NCI-H524 treated with DMSO at 0.1 percent for 48 hours (cell line): ENCODE results near the gene LCOR.
"Not testable (repeated sequence)": the region's sequence is repeated elsewhere in the genome, so short reads cannot be mapped to it uniquely, and the experiment has no call there.

ENCODE experiments used
- DNase-seq: peaks from one replicate; lab custom pipeline; 2025; lab: John Stamatoyannopoulos, UW

LCOR gene

DNA sequence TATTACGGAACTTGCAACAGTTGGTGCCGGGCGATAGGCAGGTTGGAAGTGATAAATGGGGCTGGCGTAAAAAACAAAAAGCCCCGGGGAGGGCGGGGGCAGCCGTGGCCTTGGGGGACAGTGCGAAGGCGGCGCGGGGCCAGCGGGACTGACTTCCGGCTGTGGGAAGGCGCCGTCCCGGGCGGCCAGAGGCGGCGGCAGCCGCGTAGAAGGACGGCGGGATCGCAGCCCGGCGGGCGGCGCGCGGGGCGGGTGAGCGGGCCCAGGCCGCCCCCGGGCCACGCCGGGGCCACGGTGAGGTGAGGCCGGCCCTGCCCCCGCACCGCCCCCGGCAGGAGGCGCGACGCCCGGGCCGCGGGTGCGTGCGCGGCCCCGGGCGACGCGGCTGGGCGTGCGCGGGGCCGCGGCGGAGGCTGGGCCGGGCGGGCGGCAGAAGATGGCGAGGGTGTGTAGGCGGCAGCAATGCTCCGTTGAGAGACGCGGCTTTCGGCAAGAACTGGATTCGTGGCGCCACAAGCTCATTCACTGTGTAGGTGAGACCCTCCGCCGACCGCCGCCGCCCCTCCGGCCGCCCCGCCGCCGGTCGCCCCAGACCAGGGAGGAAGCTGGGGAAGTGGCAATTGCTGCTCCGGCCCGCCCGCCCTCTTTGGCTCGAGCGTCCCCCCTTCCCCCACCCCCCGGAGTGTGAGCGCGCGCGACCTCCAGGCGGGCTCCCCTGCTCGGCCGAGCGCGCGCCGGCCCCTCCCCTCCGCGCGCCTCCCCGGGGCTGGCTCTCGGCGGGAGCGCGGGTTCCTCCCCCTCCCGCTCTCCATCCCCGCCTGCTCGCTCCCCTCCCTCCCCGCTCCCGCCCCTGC is at the start of gene LCOR:
Gene LCOR (plus strand): TSS at position 432 of the 854 bp plus-strand sequence. CDS start 116,760 bp downstream, outside the sequence.
- no peak for DNase-seq

DNA sequence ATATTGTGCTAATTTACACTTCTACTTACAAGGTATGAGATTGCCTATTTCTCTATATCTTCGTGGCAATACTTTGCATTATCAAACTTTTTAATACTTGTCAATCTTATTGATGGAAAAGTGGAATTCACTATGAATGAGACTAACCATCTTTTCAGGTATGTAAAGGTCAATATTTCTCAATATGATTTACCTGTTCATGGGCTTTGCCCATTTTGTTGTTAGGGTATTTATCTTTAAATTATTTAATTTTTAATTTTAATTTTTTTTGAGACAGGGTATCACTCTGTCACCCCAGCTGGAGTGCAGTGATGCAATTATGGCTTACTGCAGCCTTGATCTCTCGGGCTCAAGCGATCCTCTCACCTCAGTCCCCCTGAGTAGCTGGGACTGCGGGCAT is 47.8 kb upstream of the LCOR start:
- DNase-seq = no peak

DNA sequence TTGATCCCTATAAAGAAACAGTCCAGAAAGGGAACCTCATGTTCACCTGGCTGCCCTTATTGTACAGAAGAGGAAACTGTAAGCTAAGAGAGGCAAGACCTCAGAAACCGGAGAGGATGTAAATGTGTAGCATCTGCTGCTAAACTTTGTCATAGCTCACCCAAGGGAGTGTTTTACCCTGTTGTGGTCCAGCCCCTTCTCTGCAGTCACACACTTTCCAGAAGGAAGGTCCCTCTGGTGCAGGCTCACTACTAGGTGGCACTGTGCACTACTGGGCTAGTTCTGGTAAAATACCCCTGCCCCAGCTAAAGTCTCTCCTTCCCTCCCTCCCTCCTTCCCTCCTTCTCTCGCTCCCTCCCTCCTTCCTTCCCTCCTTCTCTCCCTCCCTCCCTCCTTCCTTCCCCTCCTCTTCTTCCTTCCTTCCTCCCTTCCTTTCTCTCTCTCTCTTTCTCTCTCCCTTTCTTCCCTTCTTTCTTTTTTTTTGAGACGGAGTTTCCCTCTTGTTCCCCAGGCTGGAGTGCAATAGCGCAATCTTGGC is 42.5 kb upstream of the LCOR start:
- DNase-seq = no peak

DNA sequence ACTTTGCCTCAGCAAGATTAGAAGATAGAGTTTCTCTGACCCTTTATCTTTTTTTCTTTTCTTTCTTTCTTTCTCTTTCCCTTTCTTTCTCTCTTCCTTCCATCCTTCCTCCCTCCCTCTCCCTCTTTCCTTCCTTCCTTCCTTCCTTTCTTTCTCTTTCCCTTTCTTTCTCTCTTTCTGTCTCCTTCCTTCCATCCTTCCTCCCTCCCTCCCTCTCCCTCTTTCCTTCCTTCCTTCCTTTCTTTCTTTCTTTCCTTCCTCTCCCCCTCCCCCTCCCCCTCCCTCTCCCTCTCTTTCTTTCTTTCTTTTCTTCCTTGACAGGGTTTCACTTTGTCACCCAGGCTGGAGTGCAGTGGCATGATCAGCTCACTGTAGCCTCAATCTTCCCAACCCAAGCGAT is 40.2 kb upstream of the LCOR start:
- no peak for DNase-seq

DNA sequence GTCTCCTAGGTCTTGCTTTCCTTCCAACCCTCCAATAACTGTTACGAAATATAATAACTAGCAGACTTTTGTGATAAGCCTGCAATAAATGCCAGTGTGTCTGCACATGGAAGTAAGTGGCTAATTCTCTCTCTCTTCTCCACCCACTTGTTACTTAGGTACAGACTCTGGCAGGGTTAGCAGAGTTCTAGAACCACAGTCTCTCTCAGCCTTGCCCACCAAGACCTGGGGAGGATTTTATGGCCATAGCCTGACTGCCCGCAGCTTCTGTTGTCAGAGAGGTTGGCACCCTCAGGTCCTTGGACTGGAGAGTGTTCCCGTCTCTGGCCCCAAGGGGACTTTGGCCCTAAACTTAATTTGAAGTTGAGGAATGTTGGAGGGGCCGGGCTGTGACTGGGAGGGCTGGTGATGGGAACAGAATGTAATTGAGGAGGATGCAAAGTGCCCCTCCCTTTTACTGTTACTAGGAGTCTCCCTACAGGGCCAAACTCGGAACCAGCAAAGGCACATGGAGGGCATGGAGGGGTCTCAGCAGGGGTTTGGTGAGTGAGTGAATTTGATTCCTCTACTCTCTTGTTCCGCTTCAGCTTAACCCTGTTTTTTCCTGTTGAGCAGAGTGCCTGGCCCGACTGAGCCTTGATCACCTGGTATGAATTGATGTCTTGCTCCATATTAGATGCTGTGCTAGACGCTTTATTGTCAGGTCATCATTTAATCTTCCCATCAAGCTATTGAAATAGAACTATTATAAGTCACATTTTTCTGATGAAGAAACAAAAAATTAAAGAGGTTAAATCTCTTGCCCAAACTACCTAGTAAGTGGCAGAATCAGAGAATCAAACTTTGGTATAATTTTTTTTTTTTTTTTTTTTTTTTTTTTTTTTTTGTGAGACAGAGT is 37.0 kb upstream of the LCOR start:
- DNase-seq = no peak

DNA sequence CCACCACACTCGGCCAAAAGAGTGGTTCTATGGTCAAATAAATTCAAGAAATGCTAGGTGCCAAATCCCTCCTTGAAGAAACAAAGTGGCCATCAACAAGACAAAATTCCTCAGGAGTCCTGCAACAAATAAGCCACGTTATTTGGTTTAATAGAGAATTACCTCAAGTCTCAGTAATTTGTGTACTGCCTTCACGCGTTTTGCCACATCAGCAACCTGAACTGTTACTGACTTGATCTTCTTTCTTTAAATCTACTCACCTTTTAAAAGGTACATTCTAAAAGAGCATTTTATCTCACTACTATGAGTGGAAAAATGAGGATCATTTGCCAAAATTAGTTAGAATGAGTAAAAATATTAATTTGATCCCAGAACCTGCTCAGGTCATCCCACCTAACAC is 34.6 kb upstream of the LCOR start:
- no peak for DNase-seq

DNA sequence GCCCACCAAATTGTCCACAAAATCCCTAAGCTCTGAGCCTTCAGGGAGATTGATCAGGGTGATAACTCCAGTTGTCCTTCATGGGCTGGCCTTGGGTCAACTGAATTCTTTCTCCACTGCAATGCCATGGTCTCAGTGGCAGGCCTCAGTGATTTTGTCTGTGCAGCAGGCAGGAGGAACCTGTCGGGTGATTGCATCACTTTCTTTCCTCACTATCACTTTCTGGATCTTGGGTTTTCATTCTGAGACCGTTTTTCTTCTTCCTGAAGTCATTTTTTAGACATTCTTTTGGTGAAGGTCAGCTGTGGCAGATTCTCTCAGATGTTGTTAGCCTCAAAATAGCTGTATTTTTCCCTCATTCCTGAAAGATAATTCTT is 28.8 kb upstream of the LCOR start:
- no peak for DNase-seq

DNA sequence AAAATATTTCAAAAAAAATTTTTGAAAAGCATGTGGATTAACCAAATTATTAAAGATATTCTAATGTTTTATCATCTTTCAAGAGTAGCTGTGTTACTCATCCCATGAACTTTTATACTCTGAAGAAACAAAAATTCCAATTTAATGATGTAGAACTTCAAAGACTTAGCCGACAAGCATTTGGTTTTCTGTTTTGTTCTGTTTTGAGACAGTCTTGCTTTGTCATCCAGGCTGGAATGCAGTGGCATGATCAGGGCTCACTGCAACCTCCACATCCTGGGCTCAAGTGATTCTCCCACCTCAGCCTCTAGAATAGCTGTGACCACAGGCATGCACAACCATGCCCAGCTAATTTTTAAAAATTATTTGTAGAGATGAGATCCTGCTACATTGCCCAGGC is 17.8 kb upstream of the LCOR start:
- no peak for DNase-seq

DNA sequence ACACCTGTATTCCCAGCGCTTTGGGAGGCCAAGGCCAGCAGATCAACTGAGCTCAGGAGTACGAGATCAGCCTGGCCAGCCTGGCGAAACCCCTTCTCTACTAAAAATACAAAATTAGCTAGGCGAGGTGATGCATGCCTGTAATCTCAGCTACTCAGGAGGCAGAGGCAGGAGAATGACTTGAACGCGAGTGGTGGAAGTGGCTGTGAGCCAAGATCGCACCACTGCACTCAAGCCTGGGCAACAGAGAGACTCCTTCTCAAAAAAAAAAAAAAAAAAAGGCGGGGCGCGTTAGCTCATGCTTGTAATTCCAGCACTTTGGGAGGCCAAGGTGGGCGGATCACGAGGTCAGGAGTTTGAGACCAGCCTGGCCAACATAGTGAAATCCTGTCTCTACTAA is 13.1 kb upstream of the LCOR start:
- not testable (repeated sequence) for DNase-seq

DNA sequence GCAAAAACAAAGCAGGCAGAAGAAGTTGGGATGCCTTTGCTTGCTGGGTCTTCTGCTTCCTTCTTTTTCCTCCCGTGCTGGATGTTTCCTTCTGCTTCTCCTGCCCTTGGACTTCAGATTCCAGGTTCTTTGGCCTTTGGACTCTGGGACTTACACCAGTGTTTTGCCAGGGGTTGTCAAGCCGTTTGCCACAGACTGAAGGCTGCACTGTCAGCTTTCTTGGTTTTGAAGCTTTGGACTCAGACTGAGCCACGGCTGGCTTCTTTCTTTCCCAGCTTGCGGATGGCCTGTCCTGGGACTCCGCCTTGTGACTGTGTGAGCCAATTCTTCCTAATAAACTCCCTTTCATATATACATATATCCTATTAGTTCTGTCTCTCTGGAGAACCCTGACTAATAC is 11.3 kb upstream of the LCOR start:
- DNase-seq = no peak

DNA sequence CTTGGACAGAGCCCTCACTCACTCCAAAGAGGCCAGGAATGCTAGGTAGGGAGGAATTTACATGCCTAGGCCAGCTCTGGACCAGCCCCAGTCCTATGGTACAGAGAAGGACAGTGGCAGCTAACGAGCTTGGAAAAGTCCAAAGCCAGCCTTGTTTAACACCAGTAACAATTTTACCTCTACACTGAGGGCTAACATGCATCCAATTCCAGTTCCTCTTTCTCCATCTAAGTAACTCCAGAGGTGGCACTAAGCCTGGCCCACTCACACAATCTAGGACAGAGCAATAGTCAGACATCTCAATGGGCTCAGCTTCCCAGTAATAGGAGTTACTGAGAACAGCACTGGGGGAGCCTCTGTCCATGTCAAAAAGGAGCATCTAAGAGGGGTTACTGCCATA is 5.7 kb upstream of the LCOR start:
- DNase-seq = no peak

DNA sequence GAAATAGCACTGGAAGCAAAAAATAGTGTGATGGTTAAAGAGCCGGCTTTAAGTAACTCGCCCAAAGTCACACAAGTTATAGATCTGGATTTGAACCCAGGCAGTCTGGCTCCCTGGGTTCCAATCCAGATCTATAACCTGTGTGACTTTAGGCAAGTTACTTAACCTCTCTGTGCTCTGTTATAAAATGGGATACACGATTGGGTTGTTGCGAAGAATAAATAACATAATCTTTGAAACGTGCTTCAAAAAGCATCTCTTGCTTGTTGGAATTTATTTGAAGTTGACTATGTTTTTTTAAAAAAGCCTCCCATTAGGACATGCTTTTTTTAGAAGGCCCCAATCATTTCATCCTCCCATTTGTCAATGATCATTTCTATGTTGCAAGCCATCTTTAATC is 3.5 kb upstream of the LCOR start:
- DNase-seq = no peak

DNA sequence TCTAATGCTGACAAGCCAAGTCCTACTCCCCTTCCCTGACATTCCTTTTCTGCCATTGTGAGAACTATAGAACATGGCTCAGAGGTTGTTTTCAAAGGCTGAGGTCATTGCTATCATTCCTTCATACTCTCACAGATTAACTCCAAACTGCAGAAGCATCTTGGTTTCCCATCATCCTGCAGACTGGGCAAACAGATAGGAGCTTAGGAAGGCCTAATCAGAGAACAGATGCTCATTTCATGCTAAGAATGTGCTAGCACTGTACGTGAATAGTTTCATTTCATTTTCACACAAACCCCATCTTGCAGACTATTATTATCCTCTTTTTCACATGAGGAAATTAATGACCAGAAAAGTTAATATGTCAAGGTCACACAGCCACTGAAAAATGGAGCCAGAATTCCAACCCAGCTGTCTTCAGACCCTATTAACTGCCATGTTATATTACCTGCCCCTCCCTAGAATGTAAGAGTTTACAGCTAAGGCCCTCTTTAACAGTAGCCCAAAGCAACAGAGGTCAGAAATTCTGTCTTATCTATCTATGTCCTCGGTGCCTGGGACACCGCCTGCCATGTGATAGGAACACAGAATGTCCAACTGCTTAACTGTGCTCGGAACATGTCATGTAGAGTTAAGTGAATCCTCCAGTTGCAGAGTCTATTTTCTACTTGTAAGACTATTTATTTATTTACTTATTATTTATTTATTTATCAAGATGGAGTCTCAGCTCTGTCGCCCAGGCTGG is 2.9 kb upstream of the LCOR start:
- DNase-seq = no peak

DNA sequence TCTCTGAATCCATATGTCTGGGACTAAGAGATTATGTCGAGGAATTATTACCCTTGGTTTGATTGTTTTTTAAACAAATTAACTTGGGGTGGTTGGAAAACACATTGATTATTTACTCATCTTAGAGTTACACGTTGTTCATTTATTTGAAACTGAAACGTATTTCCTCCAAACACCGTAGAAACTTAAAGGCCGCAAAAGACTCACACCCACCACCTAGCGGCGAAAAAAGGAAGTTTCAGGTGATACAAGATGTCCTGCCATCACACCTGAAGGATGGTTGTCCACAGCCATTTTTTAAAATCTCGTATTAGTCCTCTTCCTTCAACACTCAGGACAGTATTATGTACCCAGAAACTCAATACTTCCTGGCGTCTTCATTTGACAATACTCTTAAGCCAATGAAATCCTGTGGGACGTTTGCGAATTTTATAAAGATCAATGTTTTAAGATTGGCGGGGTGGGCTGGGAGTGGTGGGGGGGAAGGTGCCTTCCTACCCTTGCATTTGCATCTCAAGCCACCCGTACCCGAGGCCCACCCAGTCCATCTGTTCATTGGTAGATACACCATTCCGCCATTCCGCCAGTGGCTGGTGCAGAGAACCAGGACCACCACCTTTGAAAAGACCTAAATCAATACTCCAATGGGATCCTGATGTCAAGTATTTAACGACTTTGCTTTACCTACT is 1.4 kb upstream of the LCOR start:
- no peak for DNase-seq

DNA sequence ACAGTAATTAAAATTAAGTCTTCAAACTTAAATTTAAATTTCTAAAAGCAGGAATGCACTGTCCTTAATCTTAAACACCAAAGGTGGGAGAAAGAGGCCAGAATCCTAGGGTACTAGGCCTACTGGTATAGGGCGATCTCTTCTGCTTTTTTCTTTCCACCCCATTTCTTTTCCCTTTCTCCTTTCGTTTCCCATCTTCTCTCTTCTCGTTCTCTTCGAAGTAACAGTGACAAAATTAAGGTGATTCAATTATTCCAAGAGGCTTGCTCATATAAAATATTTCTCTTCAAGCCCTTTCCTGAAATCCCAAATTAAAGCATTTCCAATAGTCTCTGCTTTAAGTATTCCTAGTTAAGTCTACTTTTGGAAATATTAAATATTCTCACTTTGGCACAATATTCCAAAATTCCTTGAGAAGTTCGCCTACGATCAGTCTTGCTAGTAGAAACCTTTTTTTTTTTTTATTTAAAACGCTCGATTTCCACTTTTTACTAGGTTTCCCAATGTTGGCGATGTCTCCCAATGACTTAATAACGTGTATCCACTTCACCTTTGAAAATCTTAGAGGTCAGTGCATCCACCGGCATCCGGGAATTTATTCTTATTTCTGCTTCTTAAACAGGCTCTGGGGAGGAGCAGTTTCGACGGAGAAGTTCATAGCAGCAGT is 765 bp upstream of the LCOR start:
- DNase-seq = no peak

DNA sequence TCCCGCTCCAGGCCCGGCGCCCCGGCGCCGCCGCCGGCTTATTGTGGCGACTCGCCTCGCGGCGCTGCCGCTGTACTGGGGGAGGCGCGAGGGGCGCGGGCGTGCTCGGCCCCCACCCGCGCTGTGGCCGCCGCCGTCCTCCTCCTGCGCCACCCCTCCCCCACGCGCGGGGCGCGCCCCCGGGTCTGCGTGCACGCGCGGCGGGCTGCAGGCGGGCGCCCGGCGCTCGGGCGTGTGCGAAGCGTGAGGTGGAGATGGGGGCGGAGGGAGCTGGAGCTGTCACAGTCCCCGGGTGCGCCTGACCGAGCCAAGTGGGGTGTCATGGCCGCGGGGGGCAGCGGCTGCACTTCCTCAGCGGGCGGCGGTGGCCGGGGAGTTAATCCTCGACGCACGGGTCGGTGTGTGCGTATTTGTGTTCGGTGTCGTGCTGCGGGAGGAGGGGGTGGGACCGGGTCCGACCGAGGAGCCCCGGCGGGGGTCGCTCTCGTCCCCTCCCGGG is 672 bp downstream of the LCOR start:
- no peak for DNase-seq

DNA sequence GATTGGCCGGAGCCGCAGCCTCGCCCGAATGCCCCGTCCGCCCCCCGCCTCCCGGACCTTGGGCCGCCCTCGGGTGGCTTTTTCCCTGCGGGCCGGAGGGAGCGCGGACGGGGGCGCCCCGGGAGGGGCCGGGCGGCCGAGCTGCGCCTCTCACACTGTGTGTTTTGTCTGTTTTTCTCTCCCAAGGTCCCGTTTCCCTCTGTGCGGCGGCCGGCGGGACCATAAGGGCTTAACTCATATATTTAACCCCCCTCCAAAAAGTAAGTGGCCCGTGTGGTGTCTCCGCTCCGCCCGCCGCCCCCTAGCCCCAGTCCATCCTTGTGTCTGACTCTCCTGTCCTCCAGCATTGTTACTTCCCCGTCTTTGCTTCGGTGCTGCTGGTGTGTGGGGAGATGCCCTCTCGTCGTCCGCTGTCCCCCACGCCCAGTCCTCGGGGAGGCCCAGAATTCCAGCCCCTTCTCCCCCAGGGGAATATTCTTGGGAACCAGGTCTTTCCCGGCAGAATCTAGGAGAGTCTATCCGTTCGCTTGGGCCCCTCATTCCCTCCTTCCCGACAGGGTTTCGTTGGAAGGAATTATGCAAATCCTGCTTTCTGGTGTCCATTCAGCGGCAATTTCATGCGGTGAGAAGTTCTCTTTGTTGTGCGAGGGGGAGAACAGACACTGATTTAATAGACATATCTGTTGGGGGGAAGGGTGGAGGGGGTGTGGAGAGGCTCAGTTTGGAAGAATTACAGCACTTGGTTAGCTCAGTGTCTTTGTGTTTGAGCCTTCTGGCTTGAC is 1.3 kb downstream of the LCOR start:
- DNase-seq = no peak

DNA sequence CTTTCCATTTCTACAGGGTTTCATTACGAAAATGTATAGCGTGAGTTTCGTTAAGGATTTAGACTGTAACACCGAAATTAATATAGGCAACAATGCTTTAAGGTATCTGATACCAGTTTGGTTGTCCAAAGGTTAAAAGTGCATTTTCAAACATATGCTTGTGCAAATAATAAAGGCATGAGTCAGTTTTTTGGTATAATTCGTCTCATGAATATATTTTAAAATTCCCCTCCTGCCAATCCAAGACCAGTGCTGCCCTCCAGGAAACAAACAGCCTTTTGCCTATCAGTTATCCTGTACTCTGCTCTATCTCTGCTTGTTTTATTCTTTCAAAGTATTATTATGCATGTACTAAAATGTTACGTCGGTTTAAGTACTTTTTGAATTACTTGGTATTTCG is 2.0 kb downstream of the LCOR start:
- no peak for DNase-seq

DNA sequence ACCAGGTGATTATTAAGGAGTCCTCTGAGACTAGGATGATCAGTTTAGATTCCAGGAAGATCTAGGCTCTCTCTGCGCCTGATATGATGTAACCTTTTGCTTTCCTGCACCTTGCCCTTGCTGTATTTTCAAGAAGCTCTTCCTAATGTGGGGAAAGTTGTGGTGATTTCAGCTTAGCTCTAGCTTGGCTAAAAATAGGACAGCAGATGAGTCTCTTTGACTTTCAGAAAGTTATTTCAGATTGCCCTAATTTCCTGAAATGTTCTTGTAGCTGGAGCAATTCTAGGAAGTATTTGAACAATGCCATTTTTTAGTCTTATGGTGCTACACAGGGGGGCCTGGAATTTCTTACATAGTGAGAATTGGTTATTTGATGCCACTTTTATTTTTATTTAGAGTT is 3.8 kb downstream of the LCOR start:
- no peak for DNase-seq

DNA sequence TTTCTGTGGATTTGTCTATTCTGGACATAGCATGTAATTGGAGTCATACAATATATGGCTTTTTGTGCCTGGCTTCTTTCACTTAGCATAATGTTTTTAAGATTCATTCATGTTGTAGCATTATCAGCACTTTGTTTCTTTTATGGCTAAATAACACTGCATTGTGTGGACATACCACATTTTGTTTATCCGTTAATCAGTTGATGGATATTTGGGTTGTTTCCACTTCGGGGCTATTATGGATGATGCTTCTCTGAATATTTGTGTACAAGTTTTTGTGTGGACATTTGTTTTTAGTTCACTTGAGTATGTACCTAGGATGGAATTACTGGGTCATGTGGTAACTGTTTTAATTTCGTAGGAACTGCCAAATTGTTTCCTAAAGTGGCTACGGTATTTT is 6.4 kb downstream of the LCOR start:
- DNase-seq = no peak
